PC-3 (cell line): ENCODE data around the gene LAMA5. TPM values are rescaled to one million over a fixed set of nuclear protein-coding genes. Genes with fewer than 3 reads are reported as not detected.
A peak's percentile ranks its signal among the peaks of the same experiment; 100 is the strongest.

Experiments used
- ATAC-seq: fragments of 200-7000 bp; cut with Tn5 transposase; 2 replicates; pipeline ENCODE4 v1.9.1; 2020; ENCODE audit warnings: mild to moderate bottlenecking, moderate library complexity
- BruUV-seq: library from RNA; stranded (reverse); fragments of 400-500 nt; replicated peaks from 2 replicates; lab custom pipeline; 2021; lab: Mats Ljungman, UMichigan
- CTCF ChIA-PET: fragments of 300-600 bp; sonication (Branson Sonifier 250); formaldehyde crosslinking; loops from one replicate; lab custom pipeline; 2022; ENCODE audit warnings: antibody characterized with exemption; lab: Charles Lee
- POLR2A ChIA-PET: fragments of 300-600 bp; sonication (Branson Sonifier 250); formaldehyde crosslinking; loops from one replicate; lab custom pipeline; 2022; ENCODE audit warnings: antibody characterized with exemption; ENCODE audit not compliant: unreplicated experiment; lab: Charles Lee
- DNase-seq: peaks from one replicate; pipeline ENCODE4 v3.0.0-alpha.2; 2015
- H2AFZ ChIP-seq: fragments of 300-600 bp; sonication (generic); 2 replicates; pipeline ENCODE4 v1.6.0; 2016; ENCODE audit warnings: antibody characterized with exemption, low read length
- H3F3A ChIP-seq: fragments of 300-600 bp; sonication (generic); one replicate; pipeline ENCODE4 v1.6.0; 2017; ENCODE audit warnings: antibody characterized with exemption, low read length, control low read depth, mild to moderate bottlenecking; ENCODE audit not compliant: unreplicated experiment
- H3K27ac ChIP-seq: fragments of 300-600 bp; sonication (generic); 2 replicates; pipeline ENCODE4 v1.5.1; 2016; ENCODE audit warnings: mild to moderate bottlenecking, low read length
- H3K27me3 ChIP-seq: fragments of 300-600 bp; sonication (generic); 2 replicates; pipeline ENCODE4 v1.6.1; 2016; ENCODE audit warnings: low read length, mixed read lengths
- H3K36me3 ChIP-seq: fragments of 300-600 bp; sonication (generic); 2 replicates; pipeline ENCODE4 v1.6.1; 2016; ENCODE audit warnings: low read depth, mixed run types, low read length, mixed read lengths
- H3K4me1 ChIP-seq: fragments of 300-600 bp; sonication (generic); 2 replicates; pipeline ENCODE4 v1.5.1; 2016; ENCODE audit warnings: low read length; ENCODE audit not compliant: insufficient read depth
- H3K4me2 ChIP-seq: fragments of 300-600 bp; sonication (generic); 2 replicates; pipeline ENCODE4 v1.6.0; 2016; ENCODE audit warnings: low read length
- H3K4me3 ChIP-seq: fragments of 300-600 bp; sonication (generic); 2 replicates; pipeline ENCODE4 v1.5.1; 2016; ENCODE audit warnings: mild to moderate bottlenecking, low read length, mixed read lengths
- H3K79me2 ChIP-seq: fragments of 300-600 bp; sonication (generic); 2 replicates; pipeline ENCODE4 v1.6.1; 2017; ENCODE audit warnings: low read length, mixed read lengths
- H3K9ac ChIP-seq: fragments of 300-600 bp; sonication (generic); 2 replicates; pipeline ENCODE4 v1.6.0; 2016; ENCODE audit warnings: mild to moderate bottlenecking, low read length
- H3K9me2 ChIP-seq: fragments of 300-600 bp; sonication (generic); replicated peaks from 2 replicates; pipeline ENCODE4 v1.6.1; 2016; ENCODE audit warnings: mixed run types, low read length, mixed read lengths
- H3K9me3 ChIP-seq: fragments of 300-600 bp; sonication (generic); 2 replicates; pipeline ENCODE4 v1.6.1; 2016; ENCODE audit warnings: low read length, mixed read lengths
- H4K20me1 ChIP-seq: fragments of 300-600 bp; sonication (generic); 2 replicates; pipeline ENCODE4 v1.6.1; 2016; ENCODE audit warnings: low read length, mixed read lengths
- EZH2 ChIP-seq: fragments of 300-600 bp; sonication (generic); IDR thresholded peaks from one replicate; pipeline ENCODE4 v1.6.1; 2017; ENCODE audit warnings: antibody characterized with exemption, mild to moderate bottlenecking, low read length; ENCODE audit not compliant: unreplicated experiment
- EZH2phosphoT487 ChIP-seq: fragments of 300-600 bp; sonication (generic); IDR thresholded peaks from 2 replicates; pipeline ENCODE4 v1.6.1; 2018; ENCODE audit warnings: mild to moderate bottlenecking, antibody characterized with exemption, low read length, borderline replicate concordance
- intact Hi-C: fragments of 100-400 bp; cut with micrococcal nuclease; formaldehyde crosslinking; loops from 2 replicates; pipeline ENCODE4 v1.9.0; 2023
- total RNA-seq: library from RNA; depleted of rRNA; stranded (reverse); fragments of >200 nt; gene quantifications from 2 replicates; pipeline ENCODE4 v1.2.3, GENCODE V29; 2014
- TF ChIP-seq, protein P1 (sequence below): fragments of 300-600 bp; sonication (generic); conservative IDR thresholded peaks from 2 replicates; pipeline ENCODE4 v1.5.1; 2017; ENCODE audit warnings: antibody characterized with exemption, low read depth, mild to moderate bottlenecking, low read length

LAMA5 gene
- total RNA-seq, 1 experiment from 2014 or later = 196 TPM

DNA sequence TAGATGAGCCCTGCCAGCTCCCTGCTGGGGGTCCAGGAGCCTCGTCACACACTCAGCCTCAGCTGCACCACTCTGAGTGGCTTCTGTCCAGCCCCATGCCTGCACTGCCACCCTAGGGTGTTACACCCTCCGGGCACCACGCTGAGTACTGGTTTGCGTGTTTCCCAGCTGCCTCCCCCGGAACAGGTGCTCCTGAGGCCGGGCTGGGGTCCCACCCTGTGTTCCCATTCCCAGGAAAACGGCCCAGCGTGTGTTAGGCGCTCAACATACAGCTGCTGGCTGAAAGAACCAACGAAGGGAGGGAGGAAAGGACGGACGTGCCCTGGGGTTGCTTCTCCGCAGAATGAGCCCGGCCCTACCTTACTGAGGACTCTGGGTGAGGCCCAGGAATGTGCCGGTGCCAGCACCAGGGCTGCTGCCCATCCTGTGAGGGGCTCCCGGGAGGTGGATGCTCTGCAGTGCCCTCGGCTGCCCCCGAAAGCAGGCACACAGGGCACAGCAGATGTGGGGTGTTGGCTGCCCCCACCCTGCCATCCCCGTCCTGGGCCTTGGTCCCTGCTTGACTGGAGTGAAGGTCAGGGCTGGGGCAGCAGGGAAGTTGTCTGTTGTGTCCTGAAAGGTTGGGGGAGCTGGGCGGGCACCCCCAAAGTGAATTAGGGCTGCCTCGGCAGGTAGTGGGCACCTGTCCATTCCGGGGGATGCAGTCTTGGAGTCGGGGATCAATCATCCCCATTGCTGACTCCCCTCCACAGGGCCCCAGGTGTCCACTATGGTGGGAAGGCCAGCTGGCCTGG, 16.3 kb downstream of the LAMA5 start:
- H3K36me3 ChIP-seq = peaks cover 70% of the 10 kb centered on the region
- ATAC-seq = no peak; the same call in 1 of the 2 replicates
- H2AFZ ChIP-seq = no peak overlapping the region
- peaks cover 8% of the 10 kb centered on the region for H3F3A ChIP-seq
- peaks cover 44% of the 10 kb centered on the region for H3K79me2 ChIP-seq
- no peaks in the 10 kb centered on the region for H3K9me2 ChIP-seq
- peak overlapping the region; percentile 97 for H3K27ac ChIP-seq
- H4K20me1 ChIP-seq = no peaks in the 10 kb centered on the region
- no peaks in the 10 kb centered on the region for H3K9me3 ChIP-seq
- TSS peak; percentile 83 for BruUV-seq
- peaks cover 52% of the 10 kb centered on the region for H3K4me1 ChIP-seq
- TF ChIP-seq, protein P1, sequence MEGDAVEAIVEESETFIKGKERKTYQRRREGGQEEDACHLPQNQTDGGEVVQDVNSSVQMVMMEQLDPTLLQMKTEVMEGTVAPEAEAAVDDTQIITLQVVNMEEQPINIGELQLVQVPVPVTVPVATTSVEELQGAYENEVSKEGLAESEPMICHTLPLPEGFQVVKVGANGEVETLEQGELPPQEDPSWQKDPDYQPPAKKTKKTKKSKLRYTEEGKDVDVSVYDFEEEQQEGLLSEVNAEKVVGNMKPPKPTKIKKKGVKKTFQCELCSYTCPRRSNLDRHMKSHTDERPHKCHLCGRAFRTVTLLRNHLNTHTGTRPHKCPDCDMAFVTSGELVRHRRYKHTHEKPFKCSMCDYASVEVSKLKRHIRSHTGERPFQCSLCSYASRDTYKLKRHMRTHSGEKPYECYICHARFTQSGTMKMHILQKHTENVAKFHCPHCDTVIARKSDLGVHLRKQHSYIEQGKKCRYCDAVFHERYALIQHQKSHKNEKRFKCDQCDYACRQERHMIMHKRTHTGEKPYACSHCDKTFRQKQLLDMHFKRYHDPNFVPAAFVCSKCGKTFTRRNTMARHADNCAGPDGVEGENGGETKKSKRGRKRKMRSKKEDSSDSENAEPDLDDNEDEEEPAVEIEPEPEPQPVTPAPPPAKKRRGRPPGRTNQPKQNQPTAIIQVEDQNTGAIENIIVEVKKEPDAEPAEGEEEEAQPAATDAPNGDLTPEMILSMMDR = no peak
- TF ChIP-seq EZH2 (no peak), EZH2phosphoT487 (no peak)
- CTCF ChIA-PET = interaction anchor here (1.1 to 2.0 kb wide), 4 partner anchors 15 to 36 kb away, joined by 3 to 12 read pairs (median 6); partner anchors contain the start of gene RPS21
- intact Hi-C loops = loop anchor here (1.0 kb wide), 1 partner anchor 31 kb away; no protein-coding TSS in a partner anchor
- no peak overlapping the region for H3K4me3 ChIP-seq
- H3K9ac ChIP-seq = peak overlapping the region; percentile 60
- DNase-seq = no peak
- no peaks in the 10 kb centered on the region for H3K27me3 ChIP-seq
- POLR2A ChIA-PET = interaction anchor here (0.6 to 1.0 kb wide), 3 partner anchors 18 to 57 kb away, joined by 3 to 13 read pairs (median 4); partner anchors contain the start of genes CABLES2 and RPS21
- peak overlapping the region; percentile 78 for H3K4me2 ChIP-seq

DNA sequence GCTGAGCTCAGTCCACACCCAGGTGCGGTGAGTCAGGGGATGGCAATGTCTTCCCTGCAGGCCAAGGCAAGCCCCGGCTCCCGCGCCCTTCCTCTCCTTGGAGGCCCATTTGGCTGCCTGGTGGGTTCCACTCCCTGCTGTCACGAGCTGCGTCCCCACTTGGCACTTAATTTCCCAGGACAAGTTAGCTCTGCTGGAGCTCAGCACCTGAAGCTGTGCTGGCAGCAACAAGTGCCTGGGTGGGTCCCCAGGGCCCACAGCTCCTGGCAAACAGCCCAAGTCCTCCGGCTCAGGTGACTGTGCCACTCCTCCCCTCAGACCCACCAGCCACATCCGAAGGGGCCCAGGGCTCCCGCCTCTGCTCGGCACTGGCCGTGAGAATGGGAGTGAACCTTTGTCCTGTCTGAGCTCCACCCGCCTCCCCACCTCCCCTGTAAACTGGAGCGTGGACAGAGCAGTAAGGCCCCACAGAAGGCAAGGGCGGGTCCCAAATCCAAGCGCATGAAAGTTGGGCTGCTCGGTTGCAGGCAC, 16.9 kb downstream of the LAMA5 start:
- Histone ChIP-seq H3K79me2 (peaks cover 37% of the 10 kb centered on the region), H3K4me1 (peaks cover 45% of the 10 kb centered on the region), H3K36me3 (peaks cover 71% of the 10 kb centered on the region), H3K9ac (peak overlapping the region; percentile 60), H3F3A (peaks cover 8% of the 10 kb centered on the region), H3K27me3 (no peaks in the 10 kb centered on the region), H4K20me1 (no peaks in the 10 kb centered on the region), H3K27ac (peak overlapping the region; percentile 97), H3K9me3 (no peaks in the 10 kb centered on the region), H3K4me3 (no peak overlapping the region), H2AFZ (no peak overlapping the region), H3K9me2 (no peaks in the 10 kb centered on the region), H3K4me2 (peak overlapping the region; percentile 78)
- POLR2A ChIA-PET = interaction anchor here (0.6 to 1.0 kb wide), 3 partner anchors 18 to 57 kb away, joined by 3 to 13 read pairs (median 4); partner anchors contain the start of genes CABLES2 and RPS21
- DNase-seq (peak; percentile 96), ATAC-seq (peak; percentile 83)
- CTCF ChIA-PET = interaction anchor here (0.6 to 2.0 kb wide), 7 partner anchors 15 to 37 kb away, joined by 3 to 12 read pairs (median 5); partner anchors contain the start of gene RPS21
- intact Hi-C loops = loop anchor here (1.0 kb wide), 1 partner anchor 32 kb away; no protein-coding TSS in a partner anchor
- BruUV-seq = no TSS peak
- TF ChIP-seq EZH2 (no peak), EZH2phosphoT487 (no peak)
- TF ChIP-seq, protein P1 = no peak
